ENCODE measurements around the gene ADISSP. TPM values are rescaled to one million over a fixed set of nuclear protein-coding genes. Genes with fewer than 3 reads are reported as not detected.
A peak's percentile ranks its signal among the peaks of the same experiment; 100 is the strongest.

ADISSP gene
- total and polyA plus RNA-seq, 9 of the 15 experiments (the other 6 are each of a cell fraction or from before 2014, with no cell fraction given), result 1.4 to 70.6 (median 23.4) TPM

GRCh38 chr20:3710703-3711483 lies 56.7 kb downstream of the ADISSP start (continued):
- TF ChIP-seq, protein P1, sequence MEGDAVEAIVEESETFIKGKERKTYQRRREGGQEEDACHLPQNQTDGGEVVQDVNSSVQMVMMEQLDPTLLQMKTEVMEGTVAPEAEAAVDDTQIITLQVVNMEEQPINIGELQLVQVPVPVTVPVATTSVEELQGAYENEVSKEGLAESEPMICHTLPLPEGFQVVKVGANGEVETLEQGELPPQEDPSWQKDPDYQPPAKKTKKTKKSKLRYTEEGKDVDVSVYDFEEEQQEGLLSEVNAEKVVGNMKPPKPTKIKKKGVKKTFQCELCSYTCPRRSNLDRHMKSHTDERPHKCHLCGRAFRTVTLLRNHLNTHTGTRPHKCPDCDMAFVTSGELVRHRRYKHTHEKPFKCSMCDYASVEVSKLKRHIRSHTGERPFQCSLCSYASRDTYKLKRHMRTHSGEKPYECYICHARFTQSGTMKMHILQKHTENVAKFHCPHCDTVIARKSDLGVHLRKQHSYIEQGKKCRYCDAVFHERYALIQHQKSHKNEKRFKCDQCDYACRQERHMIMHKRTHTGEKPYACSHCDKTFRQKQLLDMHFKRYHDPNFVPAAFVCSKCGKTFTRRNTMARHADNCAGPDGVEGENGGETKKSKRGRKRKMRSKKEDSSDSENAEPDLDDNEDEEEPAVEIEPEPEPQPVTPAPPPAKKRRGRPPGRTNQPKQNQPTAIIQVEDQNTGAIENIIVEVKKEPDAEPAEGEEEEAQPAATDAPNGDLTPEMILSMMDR (IDR thresholded peaks at IDR 0.05 in 2 of 3, conservative IDR thresholded peaks at IDR 0.05 in 1 of 3; ENCODE audit: insufficient read depth in 2 of 3, low read depth in 1 of 3, low read length in 3 of 3), result peak; percentile 81 to 94 (median 83)
- no peak for TF ChIP-seq COPS2 (conservative IDR thresholded peaks at IDR 0.05)
- no peak for TF ChIP-seq ZNF778 (CRISPR knock-in tag; IDR thresholded peaks at IDR 0.05)
- TF ChIP-seq, protein P2, sequence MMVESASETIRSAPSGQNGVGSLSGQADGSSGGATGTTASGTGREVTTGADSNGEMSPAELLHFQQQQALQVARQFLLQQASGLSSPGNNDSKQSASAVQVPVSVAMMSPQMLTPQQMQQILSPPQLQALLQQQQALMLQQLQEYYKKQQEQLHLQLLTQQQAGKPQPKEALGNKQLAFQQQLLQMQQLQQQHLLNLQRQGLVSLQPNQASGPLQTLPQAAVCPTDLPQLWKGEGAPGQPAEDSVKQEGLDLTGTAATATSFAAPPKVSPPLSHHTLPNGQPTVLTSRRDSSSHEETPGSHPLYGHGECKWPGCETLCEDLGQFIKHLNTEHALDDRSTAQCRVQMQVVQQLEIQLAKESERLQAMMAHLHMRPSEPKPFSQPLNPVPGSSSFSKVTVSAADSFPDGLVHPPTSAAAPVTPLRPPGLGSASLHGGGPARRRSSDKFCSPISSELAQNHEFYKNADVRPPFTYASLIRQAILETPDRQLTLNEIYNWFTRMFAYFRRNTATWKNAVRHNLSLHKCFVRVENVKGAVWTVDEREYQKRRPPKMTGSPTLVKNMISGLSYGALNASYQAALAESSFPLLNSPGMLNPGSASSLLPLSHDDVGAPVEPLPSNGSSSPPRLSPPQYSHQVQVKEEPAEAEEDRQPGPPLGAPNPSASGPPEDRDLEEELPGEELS (CRISPR knock-in tag; IDR thresholded peaks at IDR 0.05; ENCODE audit: borderline replicate concordance), result 0 out of 2 replicates have a peak, but pooled peaks have one; percentile 56
- TF ChIP-seq PYGO2 (tag; IDR thresholded peaks at IDR 0.05), result no peak
- no peak for TF ChIP-seq NUFIP1 (IDR thresholded peaks at IDR 0.05; ENCODE audit: partially characterized antibody)
- TF ChIP-seq ZNF583 (CRISPR knock-in tag; IDR thresholded peaks at IDR 0.05), result no peak
- no peak for TF ChIP-seq ZNF12 (CRISPR knock-in tag; IDR thresholded peaks at IDR 0.05)
- TF ChIP-seq, protein P3, sequence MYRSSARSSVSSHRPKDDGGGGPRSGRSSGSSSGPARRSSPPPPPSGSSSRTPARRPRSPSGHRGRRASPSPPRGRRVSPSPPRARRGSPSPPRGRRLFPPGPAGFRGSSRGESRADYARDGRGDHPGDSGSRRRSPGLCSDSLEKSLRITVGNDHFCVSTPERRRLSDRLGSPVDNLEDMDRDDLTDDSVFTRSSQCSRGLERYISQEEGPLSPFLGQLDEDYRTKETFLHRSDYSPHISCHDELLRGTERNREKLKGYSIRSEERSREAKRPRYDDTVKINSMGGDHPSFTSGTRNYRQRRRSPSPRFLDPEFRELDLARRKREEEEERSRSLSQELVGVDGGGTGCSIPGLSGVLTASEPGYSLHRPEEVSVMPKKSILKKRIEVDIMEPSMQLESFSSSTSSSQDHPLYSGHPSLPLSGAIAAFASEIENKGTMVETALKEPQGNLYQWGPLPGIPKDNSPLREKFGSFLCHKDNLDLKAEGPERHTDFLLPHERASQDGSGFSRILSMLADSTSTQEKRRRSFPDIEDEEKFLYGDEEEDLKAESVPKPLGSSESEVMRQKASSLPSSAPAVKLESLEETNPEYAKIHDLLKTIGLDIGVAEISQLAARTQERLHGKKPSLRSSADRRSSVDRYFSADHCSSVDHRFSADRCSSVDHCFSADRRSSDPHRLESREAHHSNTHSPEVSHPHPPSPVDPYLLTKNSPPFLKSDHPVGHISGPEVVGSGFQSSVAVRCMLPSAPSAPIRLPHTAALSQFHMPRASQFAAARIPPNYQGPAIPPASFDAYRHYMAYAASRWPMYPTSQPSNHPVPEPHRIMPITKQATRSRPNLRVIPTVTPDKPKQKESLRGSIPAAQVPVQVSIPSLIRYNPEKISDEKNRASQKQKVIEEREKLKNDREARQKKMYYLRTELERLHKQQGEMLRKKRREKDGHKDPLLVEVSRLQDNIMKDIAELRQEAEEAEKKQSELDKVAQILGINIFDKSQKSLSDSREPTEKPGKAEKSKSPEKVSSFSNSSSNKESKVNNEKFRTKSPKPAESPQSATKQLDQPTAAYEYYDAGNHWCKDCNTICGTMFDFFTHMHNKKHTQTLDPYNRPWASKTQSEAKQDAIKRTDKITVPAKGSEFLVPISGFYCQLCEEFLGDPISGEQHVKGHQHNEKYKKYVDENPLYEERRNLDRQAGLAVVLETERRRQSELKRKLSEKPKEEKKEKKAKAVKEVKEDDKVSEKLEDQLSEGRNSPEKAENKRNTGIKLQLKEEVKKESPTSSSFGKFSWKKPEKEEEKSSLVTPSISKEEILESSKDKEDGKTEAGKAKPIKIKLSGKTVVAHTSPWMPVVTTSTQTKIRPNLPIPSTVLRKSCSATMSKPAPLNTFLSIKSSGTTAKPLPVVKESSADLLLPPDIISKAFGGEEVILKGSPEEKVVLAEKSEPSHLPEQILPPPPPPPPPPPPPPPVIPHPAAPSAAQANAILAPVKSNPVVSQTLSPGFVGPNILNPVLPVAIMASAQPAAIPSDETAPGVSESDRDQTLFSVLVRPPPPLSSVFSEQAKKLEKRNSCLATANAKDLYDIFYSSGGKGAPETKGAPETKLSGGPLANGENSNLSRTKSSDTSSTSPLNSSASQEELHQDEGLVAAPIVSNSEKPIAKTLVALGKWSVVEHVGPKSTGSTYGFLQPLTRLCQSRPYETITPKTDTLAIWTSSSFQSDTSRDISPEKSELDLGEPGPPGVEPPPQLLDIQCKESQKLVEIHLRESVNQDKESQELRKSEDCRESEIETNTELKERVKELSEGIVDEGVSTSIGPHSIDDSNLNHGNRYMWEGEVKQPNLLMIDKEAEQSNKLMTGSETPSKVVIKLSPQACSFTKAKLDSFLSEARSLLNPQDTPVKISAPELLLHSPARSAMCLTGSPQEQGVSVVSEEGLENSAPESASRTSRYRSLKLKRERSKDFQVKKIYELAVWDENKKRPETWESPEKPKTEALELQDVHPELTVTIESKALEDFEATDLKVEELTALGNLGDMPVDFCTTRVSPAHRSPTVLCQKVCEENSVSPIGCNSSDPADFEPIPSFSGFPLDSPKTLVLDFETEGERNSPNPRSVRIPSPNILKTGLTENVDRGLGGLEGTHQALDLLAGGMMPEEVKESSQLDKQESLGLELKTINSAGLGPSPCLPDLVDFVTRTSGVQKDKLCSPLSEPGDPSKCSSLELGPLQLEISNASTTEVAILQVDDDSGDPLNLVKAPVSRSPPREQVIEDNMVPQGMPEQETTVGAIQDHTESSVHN (IDR thresholded peaks at IDR 0.05; ENCODE audit: borderline replicate concordance in 1 of 2, low read depth in 1 of 2), result no peak
- TF ChIP-seq FOXM1 (IDR thresholded peaks at IDR 0.05; ENCODE audit: low read depth), result no peak
- TF ChIP-seq FOXM1 (CRISPR knock-in tag; IDR thresholded peaks at IDR 0.05; ENCODE audit: low read depth), result no peak
- TF ChIP-seq LEF1 (IDR thresholded peaks at IDR 0.05), result no peak
- TF ChIP-seq, protein P4, sequence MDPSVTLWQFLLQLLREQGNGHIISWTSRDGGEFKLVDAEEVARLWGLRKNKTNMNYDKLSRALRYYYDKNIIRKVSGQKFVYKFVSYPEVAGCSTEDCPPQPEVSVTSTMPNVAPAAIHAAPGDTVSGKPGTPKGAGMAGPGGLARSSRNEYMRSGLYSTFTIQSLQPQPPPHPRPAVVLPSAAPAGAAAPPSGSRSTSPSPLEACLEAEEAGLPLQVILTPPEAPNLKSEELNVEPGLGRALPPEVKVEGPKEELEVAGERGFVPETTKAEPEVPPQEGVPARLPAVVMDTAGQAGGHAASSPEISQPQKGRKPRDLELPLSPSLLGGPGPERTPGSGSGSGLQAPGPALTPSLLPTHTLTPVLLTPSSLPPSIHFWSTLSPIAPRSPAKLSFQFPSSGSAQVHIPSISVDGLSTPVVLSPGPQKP (CRISPR knock-in tag; IDR thresholded peaks at IDR 0.05), result no peak

Measured in K562 (cell line).